ENCODE results near the gene GPR132.

DNA sequence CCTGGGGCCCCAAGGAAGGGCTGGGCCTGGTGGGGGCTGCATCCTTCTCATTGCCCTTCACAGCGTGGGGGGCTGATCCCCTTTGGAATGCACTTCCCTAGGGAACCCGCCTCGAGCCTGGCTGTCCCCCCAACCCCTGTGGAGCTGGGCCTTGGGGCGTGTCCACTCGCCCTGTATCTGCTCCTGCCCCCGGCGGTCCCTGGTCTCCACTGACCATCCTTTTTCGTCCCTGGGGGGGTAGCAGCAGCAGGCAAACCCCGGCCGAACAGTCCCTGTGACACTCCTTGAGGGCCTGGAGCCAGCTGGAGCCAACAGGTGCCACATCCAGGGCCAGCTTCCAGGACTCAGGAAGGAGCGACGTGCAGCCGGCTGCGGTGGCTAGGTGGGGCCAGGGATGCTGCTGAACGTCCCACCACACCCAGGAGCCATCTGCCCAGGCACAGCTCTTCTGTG lies 9.4 kb upstream of the GPR132 start:
- TF ChIP-seq EZH2 (IDR thresholded peaks at IDR 0.05; ENCODE audit: insufficient read depth, low read length) = no peak
- TF ChIP-seq, protein P1, sequence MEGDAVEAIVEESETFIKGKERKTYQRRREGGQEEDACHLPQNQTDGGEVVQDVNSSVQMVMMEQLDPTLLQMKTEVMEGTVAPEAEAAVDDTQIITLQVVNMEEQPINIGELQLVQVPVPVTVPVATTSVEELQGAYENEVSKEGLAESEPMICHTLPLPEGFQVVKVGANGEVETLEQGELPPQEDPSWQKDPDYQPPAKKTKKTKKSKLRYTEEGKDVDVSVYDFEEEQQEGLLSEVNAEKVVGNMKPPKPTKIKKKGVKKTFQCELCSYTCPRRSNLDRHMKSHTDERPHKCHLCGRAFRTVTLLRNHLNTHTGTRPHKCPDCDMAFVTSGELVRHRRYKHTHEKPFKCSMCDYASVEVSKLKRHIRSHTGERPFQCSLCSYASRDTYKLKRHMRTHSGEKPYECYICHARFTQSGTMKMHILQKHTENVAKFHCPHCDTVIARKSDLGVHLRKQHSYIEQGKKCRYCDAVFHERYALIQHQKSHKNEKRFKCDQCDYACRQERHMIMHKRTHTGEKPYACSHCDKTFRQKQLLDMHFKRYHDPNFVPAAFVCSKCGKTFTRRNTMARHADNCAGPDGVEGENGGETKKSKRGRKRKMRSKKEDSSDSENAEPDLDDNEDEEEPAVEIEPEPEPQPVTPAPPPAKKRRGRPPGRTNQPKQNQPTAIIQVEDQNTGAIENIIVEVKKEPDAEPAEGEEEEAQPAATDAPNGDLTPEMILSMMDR (IDR thresholded peaks at IDR 0.05; ENCODE audit: insufficient read depth, low read depth, low read length) = no peak
